Right ventricle myocardium superior (tissue), 1 donor: ENCODE data around the gene SCCPDH. TPM values are rescaled to one million over a fixed set of nuclear protein-coding genes. Genes with fewer than 3 reads are reported as not detected.
A peak's percentile ranks its signal among the peaks of the same experiment; 100 is the strongest.
"Not testable (repeated sequence)": the region's sequence is repeated elsewhere in the genome, so short reads cannot be mapped to it uniquely, and the experiment has no call there.

Source experiments
- ATAC-seq: fragments of 200-7000 bp; cut with Tn5 transposase; one replicate; pipeline ENCODE4 v1.9.1; 2020; ENCODE audit warnings: mild to moderate bottlenecking; ENCODE audit not compliant: poor library complexity
- DNase-seq: peaks from one replicate; pipeline ENCODE4 v3.0.0-alpha.2; 2020
- intact Hi-C: fragments of 100-400 bp; cut with DNase I; formaldehyde crosslinking; loops from one replicate; pipeline ENCODE4 v1.11.2; 2022
- total RNA-seq: library from RNA; stranded (reverse); fragmentation: NEBNext Ultra II Directional; extraction: Animal tissue kit (Norgen Biotek cat#: 25700); gene quantifications from one replicate; pipeline ENCODE4 v1.2.1, GENCODE V29; 2021
- donor health status: DM: no; HTN: yes; CAD: no; lungs with severe emphysema.

SCCPDH gene
- total RNA-seq, 1 donor from 2014 or later: 27.6 TPM

GRCh38 chr1:246699095-246699735 is 25.0 kb upstream of the SCCPDH start:
- intact Hi-C loops: loop anchor here (5.0 kb wide), 2 partner anchors 132 to 202 kb away; partner anchors contain the start of genes CNST and TFB2M
- peak; percentile 94 for ATAC-seq
- peak; percentile 88 for DNase-seq

GRCh38 chr1:246703581-246703980 is 20.6 kb upstream of the SCCPDH start:
- intact Hi-C loops: no loop called here
- DNase-seq (no peak), ATAC-seq (no peak)

- intact Hi-C loops: no loop called here
- ATAC-seq (no peak), DNase-seq (no peak)
Measured at GRCh38 chr1:246705368-246705767, 18.8 kb upstream of the SCCPDH start.

GRCh38 chr1:246708166-246708565 is 16.0 kb upstream of the SCCPDH start:
- ATAC-seq: no peak
- DNase-seq: no peak
- intact Hi-C loops: no loop called here

GRCh38 chr1:246709196-246709595 is 15.0 kb upstream of the SCCPDH start:
- no peak for ATAC-seq
- intact Hi-C loops: no loop called here
- DNase-seq: no peak

GRCh38 chr1:246709835-246710234 is 14.4 kb upstream of the SCCPDH start:
- DNase-seq: no peak
- ATAC-seq: no peak
- intact Hi-C loops: no loop called here

GRCh38 chr1:246711548-246712003 is 12.6 kb upstream of the SCCPDH start:
- DNase-seq (no peak), ATAC-seq (no peak)
- intact Hi-C loops: no loop called here

GRCh38 chr1:246712428-246712827 is 11.8 kb upstream of the SCCPDH start:
- ATAC-seq, DNase-seq, intact Hi-C loops: not testable (repeated sequence)

- ATAC-seq, DNase-seq, intact Hi-C loops: not testable (repeated sequence)
Measured at GRCh38 chr1:246719361-246719760, 4.8 kb upstream of the SCCPDH start.

GRCh38 chr1:246720814-246721213 is 3.4 kb upstream of the SCCPDH start:
- intact Hi-C loops, DNase-seq, ATAC-seq: not testable (repeated sequence)

GRCh38 chr1:246722720-246723119 is 1.5 kb upstream of the SCCPDH start:
- no peak for ATAC-seq
- intact Hi-C loops: no loop called here

GRCh38 chr1:246724731-246725095 is 504 bp downstream of the SCCPDH start:
- intact Hi-C loops: no loop called here
- ATAC-seq (peak; percentile 7), DNase-seq (no peak)

More at GRCh38 chr1:246722720-246723119, 1.5 kb upstream of the SCCPDH start:
- DNase-seq: no peak

GRCh38 chr1:246725191-246725590 is 982 bp downstream of the SCCPDH start:
- ATAC-seq (no peak), DNase-seq (no peak)
- intact Hi-C loops: no loop called here

GRCh38 chr1:246726255-246726679 is 2.1 kb downstream of the SCCPDH start:
- no peak for DNase-seq
- ATAC-seq: peak; percentile 23
- intact Hi-C loops: no loop called here

- intact Hi-C loops: no loop called here
- peak; percentile 28 for ATAC-seq
- DNase-seq: no peak
Measured at GRCh38 chr1:246726881-246727280, 2.7 kb downstream of the SCCPDH start.

GRCh38 chr1:246727594-246727993 is 3.4 kb downstream of the SCCPDH start:
- DNase-seq (no peak), ATAC-seq (no peak)
- intact Hi-C loops: no loop called here

GRCh38 chr1:246728311-246728710 is 4.1 kb downstream of the SCCPDH start:
- intact Hi-C loops: no loop called here
- ATAC-seq (no peak), DNase-seq (no peak)

- intact Hi-C loops, DNase-seq, ATAC-seq: not testable (repeated sequence)
Measured at GRCh38 chr1:246729040-246729439, 4.8 kb downstream of the SCCPDH start.

- intact Hi-C loops: no loop called here
- DNase-seq (no peak), ATAC-seq (no peak)
Measured at GRCh38 chr1:246730839-246731238, 6.6 kb downstream of the SCCPDH start.

GRCh38 chr1:246731873-246732272 is 7.7 kb downstream of the SCCPDH start:
- intact Hi-C loops, DNase-seq, ATAC-seq: not testable (repeated sequence)

GRCh38 chr1:246733704-246734103 is 9.5 kb downstream of the SCCPDH start:
- ATAC-seq: no peak
- intact Hi-C loops: no loop called here
- no peak for DNase-seq
